IPS DF 6.9 (cell line): Measurements from ENCODE around the gene FCER1A.

Experiments used
- DNase-seq: peaks from one replicate; pipeline ENCODE4 v3.0.0-alpha.2; 2013; ENCODE audit warnings: low read depth, low spot score
- H3K27ac ChIP-seq: one replicate; pipeline ENCODE4 v1.5.1; 2013; ENCODE audit warnings: low read length, control low read depth
- H3K27me3 ChIP-seq: 2 replicates; pipeline ENCODE4 v1.6.1; 2013; ENCODE audit warnings: mild to moderate bottlenecking, low read length; ENCODE audit not compliant: control insufficient read depth, insufficient read depth
- H3K36me3 ChIP-seq: 2 replicates; pipeline ENCODE4 v1.6.1; 2013; ENCODE audit warnings: low read length; ENCODE audit not compliant: control insufficient read depth, insufficient read depth
- H3K4me1 ChIP-seq: 2 replicates; pipeline ENCODE4 v1.6.1; 2013; ENCODE audit warnings: low read length; ENCODE audit not compliant: control insufficient read depth, insufficient read depth
- H3K4me3 ChIP-seq: 2 replicates; pipeline ENCODE4 v1.5.1; 2013; ENCODE audit warnings: mild to moderate bottlenecking, low read length
- H3K9me3 ChIP-seq: 2 replicates; pipeline ENCODE4 v1.6.1; 2013; ENCODE audit warnings: low read length, inconsistent platforms; ENCODE audit not compliant: control insufficient read depth, insufficient read depth
- WGBS: extraction: QIAGEN DNeasy Blood & Tissue Kit; methylation state at CpG from one replicate; pipeline ENCODE4 v1.1.7; 2013; ENCODE audit warnings: mixed read lengths, missing lambda C conversion rate; ENCODE audit not compliant: insufficient read length, insufficient coverage; 5-methylcytosine and 5-hydroxymethylcytosine counted together

FCER1A gene

GRCh38 chr1:159302095-159302494, at the start of gene FCER1A:
Gene FCER1A (plus strand): TSS chr1:159302336. CDS start chr1:159302365, 29 bp downstream.
- H3K4me3 ChIP-seq = no peak within 1 kb of the TSS
- WGBS = no CpG with 5 or more reads among the region's 1 CpG
- no peak within 1 kb of the TSS for H3K27ac ChIP-seq
- no peaks in the 10 kb centered on the region for H3K9me3 ChIP-seq
- no peak for DNase-seq
- no peaks in the 10 kb centered on the region for H3K27me3 ChIP-seq
- no peaks in the 10 kb centered on the region for H3K4me1 ChIP-seq
- H3K36me3 ChIP-seq = no peaks in the 10 kb centered on the region

- Histone ChIP-seq H3K9me3 (no peaks in the 10 kb centered on the region), H3K27ac (no peak overlapping the region), H3K27me3 (no peaks in the 10 kb centered on the region), H3K4me1 (no peaks in the 10 kb centered on the region), H3K4me3 (no peak overlapping the region), H3K36me3 (no peaks in the 10 kb centered on the region)
- no peak for DNase-seq
These were observed 40.8 kb upstream of the FCER1A start for GRCh38 chr1:159261311-159261710.

GRCh38 chr1:159261721-159262494, 40.2 kb upstream of the FCER1A start:
- WGBS = no CpG with 5 or more reads among the region's 2 CpGs
- no peaks in the 10 kb centered on the region for H3K27me3 ChIP-seq
- no peaks in the 10 kb centered on the region for H3K9me3 ChIP-seq
- H3K4me3 ChIP-seq = no peak overlapping the region
- H3K27ac ChIP-seq = no peak overlapping the region
- no peaks in the 10 kb centered on the region for H3K36me3 ChIP-seq
- no peaks in the 10 kb centered on the region for H3K4me1 ChIP-seq
- DNase-seq = no peak

- H3K36me3 ChIP-seq = no peaks in the 10 kb centered on the region
- no peak for DNase-seq
- no CpG with 5 or more reads among the region's 3 CpGs for WGBS
- H3K27me3 ChIP-seq = no peaks in the 10 kb centered on the region
- H3K27ac ChIP-seq = no peak overlapping the region
- H3K9me3 ChIP-seq = no peaks in the 10 kb centered on the region
- H3K4me1 ChIP-seq = no peaks in the 10 kb centered on the region
- H3K4me3 ChIP-seq = no peak overlapping the region
These were observed 35.3 kb upstream of the FCER1A start for GRCh38 chr1:159266832-159267231.

- no CpG with 5 or more reads among the region's 2 CpGs for WGBS
- no peaks in the 10 kb centered on the region for H3K36me3 ChIP-seq
- H3K4me1 ChIP-seq = no peaks in the 10 kb centered on the region
- no peaks in the 10 kb centered on the region for H3K9me3 ChIP-seq
- H3K27me3 ChIP-seq = no peaks in the 10 kb centered on the region
- H3K27ac ChIP-seq = no peak overlapping the region
- no peak for DNase-seq
- no peak overlapping the region for H3K4me3 ChIP-seq
These were observed 27.5 kb upstream of the FCER1A start for GRCh38 chr1:159274631-159275030.

GRCh38 chr1:159275891-159276290, 26.2 kb upstream of the FCER1A start:
- no peak for DNase-seq
- no peak overlapping the region for H3K4me3 ChIP-seq
- H3K9me3 ChIP-seq = no peaks in the 10 kb centered on the region
- no peaks in the 10 kb centered on the region for H3K27me3 ChIP-seq
- H3K27ac ChIP-seq = no peak overlapping the region
- no peaks in the 10 kb centered on the region for H3K4me1 ChIP-seq
- no peaks in the 10 kb centered on the region for H3K36me3 ChIP-seq

GRCh38 chr1:159279773-159280172, 22.4 kb upstream of the FCER1A start:
- Histone ChIP-seq H3K4me3 (no peak overlapping the region), H3K9me3 (no peaks in the 10 kb centered on the region), H3K36me3 (no peaks in the 10 kb centered on the region), H3K27ac (no peak overlapping the region), H3K4me1 (no peaks in the 10 kb centered on the region), H3K27me3 (no peaks in the 10 kb centered on the region)
- no peak for DNase-seq
- no CpG with 5 or more reads among the region's 5 CpGs for WGBS

- no peak overlapping the region for H3K27ac ChIP-seq
- WGBS = no CpG with 5 or more reads among the region's 2 CpGs
- no peak overlapping the region for H3K4me3 ChIP-seq
- H3K27me3 ChIP-seq = no peaks in the 10 kb centered on the region
- H3K36me3 ChIP-seq = no peaks in the 10 kb centered on the region
- H3K9me3 ChIP-seq = no peaks in the 10 kb centered on the region
- DNase-seq = no peak
- no peaks in the 10 kb centered on the region for H3K4me1 ChIP-seq
These were observed 20.0 kb upstream of the FCER1A start for GRCh38 chr1:159282118-159282517.

- H3K4me1 ChIP-seq = no peaks in the 10 kb centered on the region
- no CpG with 5 or more reads among the region's 2 CpGs for WGBS
- H3K27me3 ChIP-seq = no peaks in the 10 kb centered on the region
- no peak overlapping the region for H3K27ac ChIP-seq
- no peak for DNase-seq
- H3K9me3 ChIP-seq = no peaks in the 10 kb centered on the region
- H3K36me3 ChIP-seq = no peaks in the 10 kb centered on the region
- no peak overlapping the region for H3K4me3 ChIP-seq
These were observed 13.1 kb upstream of the FCER1A start for GRCh38 chr1:159289060-159289459.

- Histone ChIP-seq H3K4me3 (no peak overlapping the region), H3K36me3 (no peaks in the 10 kb centered on the region), H3K4me1 (no peaks in the 10 kb centered on the region), H3K27ac (no peak overlapping the region), H3K9me3 (no peaks in the 10 kb centered on the region), H3K27me3 (no peaks in the 10 kb centered on the region)
- no peak for DNase-seq
- 100% methylated on average over 1 of the region's 1 CpG for WGBS
These were observed 10.7 kb upstream of the FCER1A start for GRCh38 chr1:159291424-159291823.

GRCh38 chr1:159296706-159297375, 5.3 kb upstream of the FCER1A start:
- Histone ChIP-seq H3K4me3 (no peak overlapping the region), H3K9me3 (no peaks in the 10 kb centered on the region), H3K4me1 (no peaks in the 10 kb centered on the region), H3K27me3 (no peaks in the 10 kb centered on the region), H3K36me3 (no peaks in the 10 kb centered on the region), H3K27ac (no peak overlapping the region)
- DNase-seq = no peak
- no CpG with 5 or more reads among the region's 9 CpGs for WGBS
